ENCODE data around the gene SLC7A1. TPM values are rescaled to one million over a fixed set of nuclear protein-coding genes. Genes with fewer than 3 reads are reported as not detected.

SLC7A1 gene
- total and polyA plus RNA-seq, 2 of the 13 experiments (the other 11 are each of a cell fraction or from before 2014, with no cell fraction given): 14.5 to 15.3 TPM

DNA sequence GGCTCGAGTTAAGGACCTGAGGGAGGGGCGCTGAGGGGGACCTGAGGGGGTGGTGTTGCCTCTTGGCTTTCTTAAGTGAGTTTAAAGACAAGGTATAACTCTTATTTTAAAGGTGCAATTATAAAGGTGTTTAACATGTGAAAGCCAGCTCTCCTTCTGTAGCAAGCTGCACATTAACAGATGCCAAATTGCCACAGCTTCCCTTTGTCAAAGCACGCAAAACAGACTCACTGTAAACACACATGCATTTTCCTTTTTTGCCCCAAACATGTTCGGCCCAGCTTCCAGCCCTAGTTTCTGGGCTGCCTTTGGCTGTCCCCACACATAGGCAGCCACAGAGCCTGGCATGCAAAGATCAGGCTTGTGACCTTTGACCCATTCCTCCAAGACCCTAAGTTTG lies 111.9 kb downstream of the SLC7A1 start:
- Histone ChIP-seq H3K9me3 (ENCODE audit: low read length) (no peaks in the 10 kb centered on the region), H3K79me2 (ENCODE audit: insufficient read depth, low read length) (no peaks in the 10 kb centered on the region), H2AFZ (ENCODE audit: low read length) (no peak overlapping the region), H3K27me3 (ENCODE audit: control insufficient read depth in 1 of 2, insufficient read depth in 2 of 2, low read length in 2 of 2) (peaks cover 3 to 48% of the 10 kb centered on the region in 2 experiments; a peak in 4 of 5 replicates), H3K9ac (ENCODE audit: insufficient read depth, low read depth, low read length) (no peak overlapping the region), H3K4me3 (replicated peaks in 1 of 3; ENCODE audit: insufficient read depth in 1 of 3, low read depth in 2 of 3, low read length in 3 of 3) (no peak overlapping the region), H3K27ac (ENCODE audit: extremely low read length, insufficient read depth, low read length) (no peak overlapping the region), H3K4me2 (ENCODE audit: low read depth, low read length) (no peak overlapping the region), H4K20me1 (ENCODE audit: insufficient read depth, low read length) (no peaks in the 10 kb centered on the region), H3K36me3 (replicated peaks in 1 of 2; ENCODE audit: control insufficient read depth in 1 of 2, insufficient read depth in 2 of 2, low read length in 2 of 2) (no peaks in the 10 kb centered on the region), H3K4me1 (ENCODE audit: insufficient read depth, low read length) (peaks cover 9% of the 10 kb centered on the region; the same call in 1 of the 2 replicates)
- ChIA-PET POLR2A (no interaction called here), CTCF (ENCODE audit: low intra/inter-chr PET ratio, low total read pairs) (no interaction called here)
- intact Hi-C loops (cut with micrococcal nuclease; ENCODE audit: unreplicated experiment) (no loop called here), in situ Hi-C loops (cut with HindIII; ENCODE audit: extremely low pct_ligation_motif_present, low pct_unique_long_range_greater_than_20kb) (no loop called here)
- DNase-seq (ENCODE audit: low spot score) (no peak), FAIRE-seq (no peak), ATAC-seq (no peak)
- WGBS (ENCODE audit: low lambda C conversion rate): 31% methylated on average over 3 of the region's 4 CpGs
- BruUV-seq (replicated peaks): no TSS peak
- TF ChIP-seq ZNF614 (CRISPR knock-in tag; IDR thresholded peaks at IDR 0.05; ENCODE audit: borderline replicate concordance): no peak
- no peak for TF ChIP-seq WIZ (CRISPR knock-in tag; IDR thresholded peaks at IDR 0.05)
- no peak for TF ChIP-seq TGIF2 (CRISPR knock-in tag; IDR thresholded peaks at IDR 0.05)
- TF ChIP-seq ZNF75D (CRISPR knock-in tag; IDR thresholded peaks at IDR 0.05; ENCODE audit: borderline replicate concordance): no peak
- TF ChIP-seq CCDC6 (CRISPR knock-in tag; IDR thresholded peaks at IDR 0.05): no peak
- no peak for TF ChIP-seq CENPBD1 (CRISPR knock-in tag; IDR thresholded peaks at IDR 0.05; ENCODE audit: borderline replicate concordance, low read depth)
- no peak for TF ChIP-seq ZFP41 (CRISPR knock-in tag; IDR thresholded peaks at IDR 0.05; ENCODE audit: borderline replicate concordance)
- no peak for TF ChIP-seq ARID2 (CRISPR knock-in tag; IDR thresholded peaks at IDR 0.05; ENCODE audit: borderline replicate concordance)
- no peak for TF ChIP-seq PITX1 (CRISPR knock-in tag; IDR thresholded peaks at IDR 0.05)
- no peak for TF ChIP-seq JDP2 (CRISPR knock-in tag; IDR thresholded peaks at IDR 0.05; ENCODE audit: borderline replicate concordance)
- TF ChIP-seq MBD4 (IDR thresholded peaks at IDR 0.05; ENCODE audit: borderline replicate concordance, low read length): no peak
- TF ChIP-seq ZNF251 (CRISPR knock-in tag; IDR thresholded peaks at IDR 0.05): no peak
- TF ChIP-seq ATF7-NPFF (CRISPR knock-in tag; IDR thresholded peaks at IDR 0.05; ENCODE audit: low read depth): no peak
- TF ChIP-seq, protein P1, sequence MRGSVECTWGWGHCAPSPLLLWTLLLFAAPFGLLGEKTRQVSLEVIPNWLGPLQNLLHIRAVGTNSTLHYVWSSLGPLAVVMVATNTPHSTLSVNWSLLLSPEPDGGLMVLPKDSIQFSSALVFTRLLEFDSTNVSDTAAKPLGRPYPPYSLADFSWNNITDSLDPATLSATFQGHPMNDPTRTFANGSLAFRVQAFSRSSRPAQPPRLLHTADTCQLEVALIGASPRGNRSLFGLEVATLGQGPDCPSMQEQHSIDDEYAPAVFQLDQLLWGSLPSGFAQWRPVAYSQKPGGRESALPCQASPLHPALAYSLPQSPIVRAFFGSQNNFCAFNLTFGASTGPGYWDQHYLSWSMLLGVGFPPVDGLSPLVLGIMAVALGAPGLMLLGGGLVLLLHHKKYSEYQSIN (CRISPR knock-in tag; IDR thresholded peaks at IDR 0.05; ENCODE audit: borderline replicate concordance): no peak
- TF ChIP-seq MTA1 (CRISPR knock-in tag; IDR thresholded peaks at IDR 0.05; ENCODE audit: borderline replicate concordance): no peak
- TF ChIP-seq THYN1 (CRISPR knock-in tag; IDR thresholded peaks at IDR 0.05; ENCODE audit: borderline replicate concordance, low read depth): no peak
